ENCODE measurements around the gene POLR2C. TPM values are rescaled to one million over a fixed set of nuclear protein-coding genes. Genes with fewer than 3 reads are reported as not detected.

POLR2C gene
- total and polyA plus RNA-seq, 2 of the 13 experiments (the other 11 are each of a cell fraction or from before 2014, with no cell fraction given) = 104 to 216 TPM

- TF ChIP-seq ZNF609 (CRISPR knock-in tag; IDR thresholded peaks at IDR 0.05; ENCODE audit: borderline replicate concordance) (0 out of 2 replicates have a peak, but pooled peaks have one; percentile 5), RXRB (CRISPR knock-in tag; IDR thresholded peaks at IDR 0.05; ENCODE audit: borderline replicate concordance) (no peak), ZNF550 (CRISPR knock-in tag; IDR thresholded peaks at IDR 0.05; ENCODE audit: borderline replicate concordance) (no peak), PPARG (CRISPR knock-in tag; conservative IDR thresholded peaks at IDR 0.05) (no peak), SKIL (CRISPR knock-in tag; IDR thresholded peaks at IDR 0.05; ENCODE audit: borderline replicate concordance) (0 out of 2 replicates have a peak, but pooled peaks have one; percentile 20), RFX1 (IDR thresholded peaks at IDR 0.05) (no peak), FOXO1 (CRISPR knock-in tag; IDR thresholded peaks at IDR 0.05) (no peak), MED13 (CRISPR knock-in tag; IDR thresholded peaks at IDR 0.05) (no peak), ZHX1 (CRISPR knock-in tag; IDR thresholded peaks at IDR 0.05; ENCODE audit: low read depth) (no peak), ZFP91 (CRISPR knock-in tag; IDR thresholded peaks at IDR 0.05; ENCODE audit: borderline replicate concordance) (no peak), ZSCAN22 (CRISPR knock-in tag; IDR thresholded peaks at IDR 0.05) (no peak), ZNF136 (CRISPR knock-in tag; IDR thresholded peaks at IDR 0.05; ENCODE audit: low read depth) (no peak), STAG1 (CRISPR knock-in tag; IDR thresholded peaks at IDR 0.05) (no peak), ZNF124 (CRISPR knock-in tag; IDR thresholded peaks at IDR 0.05) (no peak), HIVEP1 (CRISPR knock-in tag; IDR thresholded peaks at IDR 0.05) (peak; percentile 54; the same call in 1 of the 2 replicates), CREBL2 (CRISPR knock-in tag; IDR thresholded peaks at IDR 0.05; ENCODE audit: borderline replicate concordance) (no peak)
These were observed 24.7 kb downstream of the POLR2C start (continued) for GRCh38 chr16:57486858-57487834.
